HepG2 (cell line): Measurements from ENCODE around the gene NME7. TPM values are rescaled to one million over a fixed set of nuclear protein-coding genes. Genes with fewer than 3 reads are reported as not detected.

Source experiments
- ATAC-seq: fragments of 200-7000 bp; cut with Tn5 transposase; 3 replicates; pipeline ENCODE4 v1.9.1; 2020; ENCODE audit warnings: mild to moderate bottlenecking, moderate library complexity
- BruUV-seq: library from RNA; stranded (reverse); fragments of 400-500 nt; replicated peaks from 2 replicates; lab custom pipeline; 2021; lab: Mats Ljungman, UMichigan
- CTCF ChIA-PET: fragments of 300-600 bp; formaldehyde crosslinking; extraction: SDS; loops from one replicate; lab custom pipeline; 2021; ENCODE audit warnings: low total read pairs, inconsistent platforms, low intra/inter-chr PET ratio; lab: Yijun Ruan, JAX
- POLR2A ChIA-PET: fragments of 350-600 bp; sonication (Branson Sonifier 250); formaldehyde crosslinking; loops from one replicate; lab custom pipeline; 2020; ENCODE audit warnings: antibody characterized with exemption, inconsistent platforms; lab: Yijun Ruan, JAX
- DNase-seq: peaks from one replicate; pipeline ENCODE4 v3.0.0-alpha.2; 2015; ENCODE audit warnings: low spot score
- FAIRE-seq: peaks from 3 replicates; lab custom pipeline; 2011; peaks lifted over from hg19 to GRCh38; lab: Jason Lieb, UNC
- H2AFZ ChIP-seq: one replicate; pipeline ENCODE4 v1.6.1; 2011; ENCODE audit warnings: low read length, inconsistent platforms
- H3K27ac ChIP-seq: fragments of 300-600 bp; 3 replicates; pipeline ENCODE4 v1.8.0; 2011; ENCODE audit warnings: mixed run types, mild to moderate bottlenecking, mixed read lengths, low read length, inconsistent platforms; ENCODE audit not compliant: insufficient read depth; ENCODE audit errors: extremely low read length
- H3K27me3 ChIP-seq, 2 experiments: fragments of 200-600 bp in 1 of 2; 2 replicates in 1 of 2; 3 replicates in 1 of 2; pipeline versions ENCODE4 v1.6.0 to v1.8.0; 2011; ENCODE audit warnings: low read length in 2 of 2, mild to moderate bottlenecking in 2 of 2, moderate library complexity in 2 of 2, inconsistent platforms in 1 of 2; ENCODE audit not compliant: insufficient read depth in 2 of 2, control insufficient read depth in 1 of 2
- H3K36me3 ChIP-seq, 2 experiments: fragments of 200-600 bp in 1 of 2; replicated peaks in 1 of 2; 2 replicates in 1 of 2; 3 replicates in 1 of 2; pipeline versions ENCODE4 v1.5.1 to v1.8.0; 2011; ENCODE audit warnings: low read length in 2 of 2, inconsistent platforms in 1 of 2; ENCODE audit not compliant: insufficient read depth in 2 of 2, control insufficient read depth in 1 of 2
- H3K4me1 ChIP-seq: 2 replicates; pipeline ENCODE4 v1.5.1; 2012; ENCODE audit warnings: low read length, inconsistent platforms; ENCODE audit not compliant: insufficient read depth
- H3K4me2 ChIP-seq: 2 replicates; pipeline ENCODE4 v1.6.0; 2011; ENCODE audit warnings: low read depth, low read length, inconsistent platforms
- H3K4me3 ChIP-seq, 3 experiments: fragments of 200-600 bp in 1 of 3; sonication (generic), shearing (Covaris generic) in 1 of 3; replicated peaks in 1 of 3; 2 replicates each; pipeline ENCODE4 v1.5.1; 2011 to 2016; ENCODE audit warnings: low read length in 3 of 3, inconsistent platforms in 2 of 3, low read depth in 2 of 3, mild to moderate bottlenecking in 2 of 3, control low read depth in 1 of 3, mixed read lengths in 1 of 3; ENCODE audit not compliant: insufficient read depth in 1 of 3
- H3K79me2 ChIP-seq: one replicate; pipeline ENCODE4 v1.6.1; 2011; ENCODE audit warnings: low read length, inconsistent platforms; ENCODE audit not compliant: insufficient read depth
- H3K9ac ChIP-seq: 2 replicates; pipeline ENCODE4 v1.6.0; 2011; ENCODE audit warnings: mild to moderate bottlenecking, low read depth, low read length, inconsistent platforms; ENCODE audit not compliant: insufficient read depth
- H3K9me3 ChIP-seq: 2 replicates; pipeline ENCODE4 v1.5.1; 2012; ENCODE audit warnings: mild to moderate bottlenecking, low read length
- H4K20me1 ChIP-seq: 2 replicates; pipeline ENCODE4 v1.6.0; 2011; ENCODE audit warnings: inconsistent platforms, mild to moderate bottlenecking, low read length, moderate library complexity; ENCODE audit not compliant: insufficient read depth
- HNRNPLL ChIP-seq: fragments of 200-400 bp; formaldehyde crosslinking; IDR thresholded peaks from 2 replicates; pipeline ENCODE4 v1.6.1; 2017; ENCODE audit warnings: mild to moderate bottlenecking, low read depth, low read length; ENCODE audit not compliant: poor library complexity, severe bottlenecking
- NFAT5 ChIP-seq: sonication (generic); formaldehyde crosslinking; IDR thresholded peaks from 2 replicates; pipeline ENCODE4 v1.4.0; 2020; ENCODE audit warnings: missing genetic modification reagents
- NONO ChIP-seq, 2 experiments: fragments of 450-650 bp in 1 of 2; sonication (generic) in 1 of 2; formaldehyde crosslinking in 1 of 2; IDR thresholded peaks in 1 of 2; conservative IDR thresholded peaks in 1 of 2; 2 replicates each; pipeline versions ENCODE4 v1.6.1 to v1.8.0; 2017 to 2022; ENCODE audit warnings: mild to moderate bottlenecking in 1 of 2, missing genetic modification reagents in 1 of 2, moderate library complexity in 1 of 2
- SMARCE1 ChIP-seq: fragments of 450-650 bp; IDR thresholded peaks from 2 replicates; pipeline ENCODE4 v1.6.1; 2017; ENCODE audit warnings: borderline replicate concordance
- ZNF354B ChIP-seq: sonication (generic); formaldehyde crosslinking; IDR thresholded peaks from 2 replicates; pipeline ENCODE4 v1.8.0; 2022; ENCODE audit warnings: mild to moderate bottlenecking, missing genetic modification reagents
- ZNF619 ChIP-seq: sonication (generic); formaldehyde crosslinking; IDR thresholded peaks from 2 replicates; pipeline ENCODE4 v1.4.0; 2020; ENCODE audit warnings: mild to moderate bottlenecking, missing genetic modification reagents
- ZSCAN30 ChIP-seq: sonication (generic); formaldehyde crosslinking; IDR thresholded peaks from 2 replicates; pipeline ENCODE4 v1.5.0; 2020; ENCODE audit warnings: mild to moderate bottlenecking, missing genetic modification reagents
- WGBS: methylation state at CpG from one replicate; pipeline ENCODE4 v1.1.6; 2017; ENCODE audit warnings: low lambda C conversion rate; 5-methylcytosine and 5-hydroxymethylcytosine counted together
- in situ Hi-C: cut with HindIII; loops from 2 replicates; pipeline ENCODE4 v1.10.0; 2017; ENCODE audit warnings: low pct_unique_long_range_greater_than_20kb; ENCODE audit not compliant: extremely low pct_ligation_motif_present
- intact Hi-C: fragments of 100-400 bp; cut with micrococcal nuclease; formaldehyde crosslinking; loops from one replicate; pipeline ENCODE4 v1.10.0; 2022; ENCODE audit not compliant: unreplicated experiment
- polyA plus RNA-seq, 8 experiments: library from polyadenylated mRNA; depleted of rRNA in 3 of 8; stranded (reverse) in 7 of 8; unstranded in 1 of 8; fragments of >200 nt; fragmentation: Illumina TruSeq in 4 of 8; extraction: Trizol in 4 of 8; gene quantifications; 2 replicates each; pipeline versions ENCODE4 v1.2.1 to v1.2.3, GENCODE V29; 2011 to 2016; ENCODE audit warnings: low read depth in 4 of 8, missing spikeins in 1 of 8, mixed read lengths in 1 of 8; ENCODE audit not compliant: insufficient read depth in 1 of 8
- total RNA-seq, 5 experiments: library from RNA; depleted of rRNA; stranded (reverse); fragments of >200 nt; fragmentation: Illumina TruSeq; extraction: Trizol; gene quantifications; 2 replicates each; pipeline ENCODE4 v1.2.3, GENCODE V29; 2016; ENCODE audit warnings: low read depth in 1 of 5

The NME7 gene
- total and polyA plus RNA-seq, 2 of the 13 experiments (the other 11 are each of a cell fraction or from before 2014, with no cell fraction given): 9.4 to 22.5 TPM

- TF ChIP-seq NFAT5 (CRISPR knock-in tag): no peak
- no peak for TF ChIP-seq ZNF619 (CRISPR knock-in tag)
- no peak for TF ChIP-seq ZNF354B
- TF ChIP-seq NONO (IDR thresholded peaks at IDR 0.05): no peak
- TF ChIP-seq NONO (CRISPR knock-in tag; conservative IDR thresholded peaks at IDR 0.05): no peak
- TF ChIP-seq, all 625 proteins: peak for 0
These were observed 269.2 kb downstream of the NME7 start (continued) for GRCh38 chr1:169098380-169098779.

DNA sequence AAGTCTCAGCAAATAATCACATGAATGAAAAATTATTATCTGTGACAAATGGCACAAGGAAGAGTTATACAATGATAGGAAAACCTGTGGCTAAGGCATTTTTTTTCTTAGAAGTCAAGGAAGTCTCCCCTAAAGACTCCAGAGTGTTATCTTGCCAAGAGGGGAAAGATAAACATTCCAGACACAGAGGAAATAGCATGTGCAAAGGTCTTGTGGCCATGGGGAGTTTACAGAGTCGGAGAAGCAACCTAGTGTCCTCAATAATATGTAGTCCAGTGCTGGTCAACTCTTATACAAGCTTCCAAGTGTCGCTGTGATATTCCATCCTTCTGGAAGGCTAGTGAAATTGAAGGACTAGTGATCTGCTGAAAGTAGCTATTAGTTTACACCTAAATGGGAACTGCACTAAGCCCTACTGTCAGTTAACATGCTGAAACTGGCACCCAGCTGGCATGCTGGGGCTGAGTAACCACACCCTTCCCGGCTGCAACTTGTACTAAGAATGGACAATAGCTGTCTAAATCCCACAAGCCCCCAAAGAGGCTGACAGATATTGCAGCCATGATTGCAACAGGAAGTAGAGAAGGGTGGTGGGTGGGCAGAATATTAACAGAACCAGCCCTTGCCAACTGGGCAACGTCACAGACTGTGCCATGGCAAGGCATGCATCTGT, 272.6 kb downstream of the NME7 start:
- DNase-seq: no peak
- H3K9me3 ChIP-seq: no peaks in the 10 kb centered on the region
- ChIA-PET POLR2A (no interaction called here), CTCF (no interaction called here)
- H2AFZ ChIP-seq: no peak overlapping the region
- no peak overlapping the region for H3K4me3 ChIP-seq
- no peaks in the 10 kb centered on the region; a peak in 1 of 5 replicates for H3K27me3 ChIP-seq
- no peaks in the 10 kb centered on the region for H3K36me3 ChIP-seq
- intact Hi-C loops (no loop called here), in situ Hi-C loops (no loop called here)
- no peak overlapping the region for H3K4me2 ChIP-seq
- H3K79me2 ChIP-seq: no peaks in the 10 kb centered on the region
- ATAC-seq: no peak
- WGBS: 36% methylated on average over 3 of the region's 4 CpGs
- H4K20me1 ChIP-seq: no peaks in the 10 kb centered on the region
- H3K4me1 ChIP-seq: peaks cover 11% of the 10 kb centered on the region
- FAIRE-seq: no peak
- no peak overlapping the region for H3K9ac ChIP-seq
- no peak overlapping the region for H3K27ac ChIP-seq
- TF ChIP-seq SMARCE1 (no peak), ZSCAN30 (no peak), HNRNPLL (no peak)
- BruUV-seq: no TSS peak
